Spinal cord (tissue), 10 donors: ENCODE measurements around the gene CABYR. TPM values are rescaled to one million over a fixed set of nuclear protein-coding genes. Genes with fewer than 3 reads are reported as not detected.
A peak's percentile ranks its signal among the peaks of the same experiment; 100 is the strongest.

Source experiments
- DNase-seq, 6 donors: peaks; one replicate each; pipeline versions ENCODE4 v3.0.0 to v3.0.0-alpha.2; 2013 to 2015; ENCODE audit warnings: low spot score in 6 of 6, low read depth in 4 of 6
- H3K27ac ChIP-seq: one replicate; pipeline ENCODE4 v1.5.1; 2013; ENCODE audit warnings: low read depth, low read length, control low read depth
- H3K27me3 ChIP-seq: one replicate; pipeline ENCODE4 v1.6.1; 2013; ENCODE audit warnings: low read length; ENCODE audit not compliant: control insufficient read depth, insufficient read depth
- H3K36me3 ChIP-seq: one replicate; pipeline ENCODE4 v1.6.1; 2013; ENCODE audit warnings: low read length; ENCODE audit not compliant: control insufficient read depth, insufficient read depth
- H3K4me1 ChIP-seq: one replicate; pipeline ENCODE4 v1.6.1; 2013; ENCODE audit warnings: low read length; ENCODE audit not compliant: control insufficient read depth, insufficient read depth
- H3K4me3 ChIP-seq: one replicate; pipeline ENCODE4 v1.5.1; 2013; ENCODE audit warnings: low read depth, low read length, control low read depth
- H3K9me3 ChIP-seq: one replicate; pipeline ENCODE4 v1.6.1; 2013; ENCODE audit warnings: low read length; ENCODE audit not compliant: control insufficient read depth, insufficient read depth
- WGBS: methylation state at CpG from one replicate; pipeline ENCODE4 v1.1.5; 2013; ENCODE audit warnings: missing lambda C conversion rate; ENCODE audit not compliant: insufficient coverage; 5-methylcytosine and 5-hydroxymethylcytosine counted together
- polyA plus RNA-seq, 2 donors: library from polyadenylated mRNA; unstranded; fragments of 120-200 nt; gene quantifications; one replicate each; pipeline ENCODE4 v1.2.1, GENCODE V29; 2013; ENCODE audit not compliant: insufficient read length in 2 of 2
- total RNA-seq, 2 donors: library from RNA; depleted of rRNA in 1 of 2; stranded (reverse); fragments of 120-200 nt in 1 of 2; fragments of >200 nt in 1 of 2; gene quantifications; one replicate each; pipeline versions ENCODE4 v1.2.3 to v1.2.4, GENCODE V29; 2013 to 2014
- donor health status: healthy.

CABYR gene
- total and polyA plus RNA-seq, 4 donors: 9.1 to 30.3 (median 23.0) TPM

GRCh38 chr18:24108641-24109040 lies 30.2 kb upstream of the CABYR start:
- Histone ChIP-seq H3K36me3 (no peaks in the 10 kb centered on the region), H3K9me3 (no peaks in the 10 kb centered on the region), H3K27ac (no peak overlapping the region), H3K4me3 (no peak overlapping the region), H3K4me1 (no peaks in the 10 kb centered on the region), H3K27me3 (no peaks in the 10 kb centered on the region)
- WGBS: no CpG with 5 or more reads among the region's 1 CpG
- no peak for DNase-seq

GRCh38 chr18:24111936-24112335 lies 26.9 kb upstream of the CABYR start:
- Histone ChIP-seq H3K4me3 (no peak overlapping the region), H3K4me1 (no peaks in the 10 kb centered on the region), H3K36me3 (no peaks in the 10 kb centered on the region), H3K9me3 (no peaks in the 10 kb centered on the region), H3K27me3 (no peaks in the 10 kb centered on the region), H3K27ac (no peak overlapping the region)
- DNase-seq: no peak
- WGBS: 100% methylated on average over 2 of the region's 2 CpGs

- Histone ChIP-seq H3K27me3 (no peaks in the 10 kb centered on the region), H3K4me3 (no peak overlapping the region), H3K4me1 (no peaks in the 10 kb centered on the region), H3K27ac (no peak overlapping the region), H3K36me3 (no peaks in the 10 kb centered on the region), H3K9me3 (no peaks in the 10 kb centered on the region)
- no peak for DNase-seq
- WGBS: 88% methylated on average over 2 of the region's 4 CpGs
Measured at GRCh38 chr18:24112464-24112863, 26.4 kb upstream of the CABYR start.

- H3K36me3 ChIP-seq: no peaks in the 10 kb centered on the region
- no peak overlapping the region for H3K4me3 ChIP-seq
- DNase-seq: peak in 1 of 6 donors; percentile 26
- no peak overlapping the region for H3K27ac ChIP-seq
- no peaks in the 10 kb centered on the region for H3K9me3 ChIP-seq
- 81% methylated on average over 12 of the region's 15 CpGs for WGBS
- H3K27me3 ChIP-seq: no peaks in the 10 kb centered on the region
- no peaks in the 10 kb centered on the region for H3K4me1 ChIP-seq
Measured at GRCh38 chr18:24112874-24113615, 25.8 kb upstream of the CABYR start.

GRCh38 chr18:24114924-24115549 lies 23.8 kb upstream of the CABYR start:
- Histone ChIP-seq H3K9me3 (no peaks in the 10 kb centered on the region), H3K27ac (no peak overlapping the region), H3K4me3 (no peak overlapping the region), H3K27me3 (no peaks in the 10 kb centered on the region), H3K36me3 (peaks cover 3% of the 10 kb centered on the region), H3K4me1 (no peaks in the 10 kb centered on the region)
- WGBS: 84% methylated on average over 2 of the region's 4 CpGs
- no peak for DNase-seq

GRCh38 chr18:24115628-24116027 lies 23.2 kb upstream of the CABYR start:
- H3K4me3 ChIP-seq: no peak overlapping the region
- H3K36me3 ChIP-seq: peaks cover 3% of the 10 kb centered on the region
- no peaks in the 10 kb centered on the region for H3K4me1 ChIP-seq
- no CpG with 5 or more reads among the region's 2 CpGs for WGBS
- H3K27me3 ChIP-seq: no peaks in the 10 kb centered on the region
- H3K9me3 ChIP-seq: no peaks in the 10 kb centered on the region
- H3K27ac ChIP-seq: no peak overlapping the region
- DNase-seq: no peak

- H3K9me3 ChIP-seq: no peaks in the 10 kb centered on the region
- H3K36me3 ChIP-seq: peaks cover 5% of the 10 kb centered on the region
- no peak overlapping the region for H3K4me3 ChIP-seq
- H3K27me3 ChIP-seq: no peaks in the 10 kb centered on the region
- no peaks in the 10 kb centered on the region for H3K4me1 ChIP-seq
- no peak overlapping the region for H3K27ac ChIP-seq
- 100% methylated on average over 2 of the region's 8 CpGs for WGBS
- DNase-seq: peak; percentile 62 to 96 (median 77)
Measured at GRCh38 chr18:24118750-24119577, 19.9 kb upstream of the CABYR start.

GRCh38 chr18:24120676-24121075 lies 18.2 kb upstream of the CABYR start:
- H3K4me3 ChIP-seq: no peak overlapping the region
- no peaks in the 10 kb centered on the region for H3K9me3 ChIP-seq
- no peaks in the 10 kb centered on the region for H3K27me3 ChIP-seq
- H3K4me1 ChIP-seq: no peaks in the 10 kb centered on the region
- H3K27ac ChIP-seq: no peak overlapping the region
- H3K36me3 ChIP-seq: peaks cover 5% of the 10 kb centered on the region
- no CpG with 5 or more reads among the region's 4 CpGs for WGBS
- DNase-seq: no peak

- no peak for DNase-seq
- Histone ChIP-seq H3K27me3 (no peaks in the 10 kb centered on the region), H3K9me3 (no peaks in the 10 kb centered on the region), H3K27ac (no peak overlapping the region), H3K4me3 (no peak overlapping the region), H3K4me1 (no peaks in the 10 kb centered on the region), H3K36me3 (peaks cover 5% of the 10 kb centered on the region)
- no CpG with 5 or more reads among the region's 2 CpGs for WGBS
Measured at GRCh38 chr18:24121625-24122024, 17.2 kb upstream of the CABYR start.
